ENCODE data around the gene THADA. TPM values are rescaled to one million over a fixed set of nuclear protein-coding genes. Genes with fewer than 3 reads are reported as not detected.
A peak's percentile ranks its signal among the peaks of the same experiment; 100 is the strongest.

Gene THADA
- total and polyA plus RNA-seq, 10 donors: 14.2 to 51.3 (median 40.0) TPM

- WGBS, 5 donors: 78 to 84% (median 79%) methylated on average over 7 of the region's 7 CpGs
- no peak for DNase-seq
- Histone ChIP-seq H3K4me3 (no peak overlapping the region), H3K27me3 (replicated peaks in 1 of 7) (no peaks in the 10 kb centered on the region), H3K9me3 (no peaks in the 10 kb centered on the region), H3K36me3 (no peaks in the 10 kb centered on the region), H3K27ac (no peak overlapping the region), H3K4me1 (peaks cover 0 to 13% (median 3%) of the 10 kb centered on the region in 6 donors)
- intact Hi-C loops (cut with DNase I; ENCODE audit: low total_unique reads): no loop called here
- TF ChIP-seq CTCF (IDR thresholded peaks at IDR 0.05 in 8 of 11, conservative IDR thresholded peaks at IDR 0.05 in 3 of 11): no peak
- TF ChIP-seq POLR2AphosphoS5 (IDR thresholded peaks at IDR 0.05): no peak
- no peak for TF ChIP-seq POLR2A (IDR thresholded peaks at IDR 0.05)
Observed at GRCh38 chr2:43612944-43613343, 17.1 kb upstream of the THADA start.

DNA sequence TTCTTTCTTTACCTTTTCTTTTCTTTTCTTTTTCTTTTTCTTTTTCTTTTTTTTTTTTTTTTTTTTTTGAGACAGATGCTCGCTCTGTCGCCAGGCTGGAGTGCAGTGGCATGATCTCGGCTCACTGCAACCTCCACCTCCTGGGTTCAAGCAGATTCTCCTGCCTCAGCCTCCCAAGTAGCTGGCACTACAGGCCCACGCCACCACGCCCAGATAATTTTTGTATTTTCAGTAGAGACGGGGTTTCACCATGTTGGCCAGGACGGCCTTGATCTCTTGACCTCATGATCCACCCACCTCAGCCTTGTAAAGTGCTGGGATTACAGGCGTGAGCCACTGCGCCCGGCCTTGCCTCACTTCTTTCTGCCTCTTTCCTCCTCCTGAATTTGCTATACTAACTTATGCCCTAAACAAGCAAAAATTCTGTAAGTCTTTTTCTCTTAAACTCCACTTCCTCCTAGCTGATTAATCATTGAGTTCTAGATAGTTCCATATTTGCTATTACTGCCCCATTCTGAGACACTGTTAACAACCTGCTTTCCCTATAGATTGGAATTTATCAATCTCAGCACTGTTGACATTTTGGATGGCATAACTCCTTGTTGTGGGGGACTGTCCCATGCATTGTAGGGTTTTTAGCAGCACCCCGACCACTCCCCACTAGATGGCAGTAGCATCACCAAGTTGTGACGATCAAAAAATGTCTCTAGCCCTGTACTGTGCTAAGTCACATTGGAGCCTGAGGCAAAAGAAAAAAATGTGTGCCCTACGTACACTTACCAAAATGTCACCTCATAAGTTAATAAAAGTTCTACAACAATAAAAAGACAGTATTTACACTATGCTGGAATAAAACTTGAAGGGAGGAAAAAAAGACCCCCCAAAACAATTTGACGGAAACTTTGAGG, 16.4 kb upstream of the THADA start:
- TF ChIP-seq POLR2A (IDR thresholded peaks at IDR 0.05): no peak
- peak; percentile 51 to 83 (median 74) for TF ChIP-seq CTCF (IDR thresholded peaks at IDR 0.05 in 8 of 11, conservative IDR thresholded peaks at IDR 0.05 in 3 of 11)
- peaks cover 0 to 13% (median 3%) of the 10 kb centered on the region in 6 donors for H3K4me1 ChIP-seq
- H3K27ac ChIP-seq: no peak overlapping the region
- no peak overlapping the region for H3K4me3 ChIP-seq
- no peak for DNase-seq
- H3K36me3 ChIP-seq: no peaks in the 10 kb centered on the region
- WGBS, 5 donors: 59 to 64% (median 62%) methylated on average over 13 to 14 of the region's 14 CpGs
- intact Hi-C loops (cut with DNase I; ENCODE audit: low total_unique reads): no loop called here
- H3K9me3 ChIP-seq: no peaks in the 10 kb centered on the region
- no peaks in the 10 kb centered on the region for H3K27me3 ChIP-seq (replicated peaks in 1 of 7)

DNA sequence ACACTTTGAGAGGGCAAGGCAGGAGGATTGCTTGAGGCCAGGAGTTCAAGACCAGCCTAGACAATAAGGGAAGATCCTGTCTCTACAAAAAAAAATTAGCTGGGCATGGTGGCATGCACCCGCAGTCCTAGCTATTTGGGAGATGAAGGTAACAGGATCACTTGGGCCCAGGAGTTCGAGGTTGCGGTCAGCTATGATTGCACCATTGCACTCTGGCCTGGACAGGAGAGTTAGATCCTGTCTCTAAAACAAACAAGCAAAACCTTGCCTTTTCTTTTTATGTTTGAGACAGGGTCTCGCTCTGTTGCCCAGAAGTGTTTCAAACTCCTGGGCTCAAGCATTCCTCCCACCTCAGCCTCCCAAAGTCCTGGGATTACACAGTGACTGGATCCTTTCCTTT, 14.5 kb upstream of the THADA start:
- Histone ChIP-seq H3K36me3 (no peaks in the 10 kb centered on the region), H3K27me3 (replicated peaks in 1 of 7) (no peaks in the 10 kb centered on the region), H3K27ac (no peak overlapping the region), H3K4me3 (no peak overlapping the region), H3K9me3 (no peaks in the 10 kb centered on the region), H3K4me1 (peaks cover 0 to 13% (median 3%) of the 10 kb centered on the region in 6 donors)
- WGBS, 5 donors: 91 to 97% (median 92%) methylated on average over 4 of the region's 4 CpGs
- no peak for DNase-seq
- intact Hi-C loops (cut with DNase I; ENCODE audit: low total_unique reads): no loop called here
- TF ChIP-seq POLR2A (IDR thresholded peaks at IDR 0.05): no peak
- TF ChIP-seq CTCF (IDR thresholded peaks at IDR 0.05 in 8 of 11, conservative IDR thresholded peaks at IDR 0.05 in 3 of 11): no peak
- no peak for TF ChIP-seq POLR2AphosphoS5 (IDR thresholded peaks at IDR 0.05)

DNA sequence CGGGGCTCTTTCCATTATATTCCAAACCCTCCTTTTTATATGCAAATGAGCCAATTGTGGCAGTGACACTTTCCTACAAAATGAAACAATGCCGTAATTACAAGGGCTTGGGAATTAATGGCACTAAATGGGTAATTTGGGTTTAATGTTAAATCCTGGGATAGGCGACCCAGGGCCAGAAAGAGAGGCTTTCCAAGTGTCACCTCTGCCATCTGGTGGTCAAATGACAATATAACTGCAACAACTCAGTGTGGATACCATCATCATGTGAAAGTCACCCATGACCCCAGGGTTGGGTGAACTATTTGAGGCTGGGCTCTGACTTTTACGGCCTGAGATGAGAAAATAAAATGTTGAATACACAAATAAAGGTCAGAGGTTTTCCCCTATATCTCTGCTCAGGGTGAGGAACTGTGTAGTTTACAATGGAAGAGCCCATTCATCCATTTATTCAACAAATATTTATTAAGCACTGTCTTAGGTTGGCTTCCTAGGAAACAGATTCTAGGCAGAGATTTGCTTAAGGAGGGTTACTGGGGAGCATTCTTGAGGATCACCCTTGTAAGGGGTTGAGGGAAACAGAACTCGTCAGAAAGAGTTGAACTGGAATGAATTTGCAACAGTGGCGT, 13.6 kb upstream of the THADA start:
- Histone ChIP-seq H3K36me3 (no peaks in the 10 kb centered on the region), H3K4me3 (no peak overlapping the region), H3K9me3 (no peaks in the 10 kb centered on the region), H3K4me1 (peaks cover 0 to 13% (median 3%) of the 10 kb centered on the region in 6 donors), H3K27me3 (replicated peaks in 1 of 7) (no peaks in the 10 kb centered on the region), H3K27ac (no peak overlapping the region)
- 31 to 57% (median 46%) methylated on average over 6 of the region's 6 CpGs for WGBS, 5 donors
- intact Hi-C loops (cut with DNase I; ENCODE audit: low total_unique reads): loop anchor here (10.0 kb wide), 1 partner anchor 785 kb away; no protein-coding TSS in a partner anchor
- no peak for TF ChIP-seq POLR2A (IDR thresholded peaks at IDR 0.05)
- TF ChIP-seq CTCF (IDR thresholded peaks at IDR 0.05 in 8 of 11, conservative IDR thresholded peaks at IDR 0.05 in 3 of 11): peak in 9 of 11 experiments; percentile 42 to 75 (median 64)
- no peak for DNase-seq
